ENCODE data around the gene ZDHHC19. TPM values are rescaled to one million over a fixed set of nuclear protein-coding genes. Genes with fewer than 3 reads are reported as not detected.

The ZDHHC19 gene
- polyA plus RNA-seq, 1 donor from 2014 or later, result 3.8 TPM

DNA sequence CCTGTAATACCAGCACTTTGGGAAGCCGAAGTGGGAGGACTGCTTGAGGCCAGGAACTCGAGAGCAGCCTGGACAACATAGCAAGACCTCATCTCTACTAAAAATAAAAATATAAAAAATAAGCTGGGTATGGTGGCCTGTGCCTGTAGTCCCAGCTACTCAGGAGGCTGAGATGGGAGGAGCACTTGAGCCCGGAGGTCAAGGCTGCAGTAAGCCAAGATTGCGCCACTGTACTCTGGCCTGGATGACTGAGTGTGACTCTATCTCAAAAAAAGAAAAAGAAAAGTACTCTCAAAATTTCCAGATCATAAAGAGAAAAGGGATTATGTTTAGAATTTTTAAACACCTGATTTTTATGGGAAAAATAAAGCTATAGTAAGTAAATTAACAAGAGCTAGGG, 29.2 kb upstream of the ZDHHC19 start:
- Histone ChIP-seq H3K9me3 (ENCODE audit: low read length) (no peaks in the 10 kb centered on the region), H2AFZ (ENCODE audit: low read depth, low read length) (no peak overlapping the region), H3K9ac (ENCODE audit: low read length) (no peak overlapping the region), H3F3A (ENCODE audit: insufficient read depth, low read length, poor library complexity, severe bottlenecking) (no peaks in the 10 kb centered on the region), H3K4me3 (ENCODE audit: low read length) (no peak overlapping the region), H3K79me2 (replicated peaks; ENCODE audit: insufficient read depth, low read length) (no peaks in the 10 kb centered on the region), H3K27ac (ENCODE audit: low read length) (no peak overlapping the region), H3K27me3 (ENCODE audit: insufficient read depth, low read depth, low read length) (no peaks in the 10 kb centered on the region), H3K4me2 (ENCODE audit: low read length) (no peak overlapping the region), H3K36me3 (ENCODE audit: insufficient read depth, low read length) (peaks cover 11% of the 10 kb centered on the region), H4K20me1 (ENCODE audit: insufficient read depth) (no peaks in the 10 kb centered on the region), H3K9me2 (ENCODE audit: insufficient read depth, low read length) (no peaks in the 10 kb centered on the region)
- TF ChIP-seq EP300 (conservative IDR thresholded peaks at IDR 0.05; ENCODE audit: poor library complexity, severe bottlenecking) (no peak), TAF1 (IDR thresholded peaks at IDR 0.05; ENCODE audit: low read depth) (no peak), POLR2AphosphoS5 (IDR thresholded peaks at IDR 0.05) (no peak), EZH2 (IDR thresholded peaks at IDR 0.05; ENCODE audit: borderline replicate concordance, insufficient read depth, low read length, poor library complexity, severe bottlenecking) (no peak), SMC3 (conservative IDR thresholded peaks at IDR 0.05; ENCODE audit: poor library complexity) (no peak), RAD21 (conservative IDR thresholded peaks at IDR 0.05) (no peak), MXI1 (conservative IDR thresholded peaks at IDR 0.05; ENCODE audit: poor library complexity, severe bottlenecking) (no peak)
- TF ChIP-seq, protein P1, sequence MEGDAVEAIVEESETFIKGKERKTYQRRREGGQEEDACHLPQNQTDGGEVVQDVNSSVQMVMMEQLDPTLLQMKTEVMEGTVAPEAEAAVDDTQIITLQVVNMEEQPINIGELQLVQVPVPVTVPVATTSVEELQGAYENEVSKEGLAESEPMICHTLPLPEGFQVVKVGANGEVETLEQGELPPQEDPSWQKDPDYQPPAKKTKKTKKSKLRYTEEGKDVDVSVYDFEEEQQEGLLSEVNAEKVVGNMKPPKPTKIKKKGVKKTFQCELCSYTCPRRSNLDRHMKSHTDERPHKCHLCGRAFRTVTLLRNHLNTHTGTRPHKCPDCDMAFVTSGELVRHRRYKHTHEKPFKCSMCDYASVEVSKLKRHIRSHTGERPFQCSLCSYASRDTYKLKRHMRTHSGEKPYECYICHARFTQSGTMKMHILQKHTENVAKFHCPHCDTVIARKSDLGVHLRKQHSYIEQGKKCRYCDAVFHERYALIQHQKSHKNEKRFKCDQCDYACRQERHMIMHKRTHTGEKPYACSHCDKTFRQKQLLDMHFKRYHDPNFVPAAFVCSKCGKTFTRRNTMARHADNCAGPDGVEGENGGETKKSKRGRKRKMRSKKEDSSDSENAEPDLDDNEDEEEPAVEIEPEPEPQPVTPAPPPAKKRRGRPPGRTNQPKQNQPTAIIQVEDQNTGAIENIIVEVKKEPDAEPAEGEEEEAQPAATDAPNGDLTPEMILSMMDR (IDR thresholded peaks at IDR 0.05; ENCODE audit: poor library complexity, severe bottlenecking), result no peak
- TF ChIP-seq, protein P2, sequence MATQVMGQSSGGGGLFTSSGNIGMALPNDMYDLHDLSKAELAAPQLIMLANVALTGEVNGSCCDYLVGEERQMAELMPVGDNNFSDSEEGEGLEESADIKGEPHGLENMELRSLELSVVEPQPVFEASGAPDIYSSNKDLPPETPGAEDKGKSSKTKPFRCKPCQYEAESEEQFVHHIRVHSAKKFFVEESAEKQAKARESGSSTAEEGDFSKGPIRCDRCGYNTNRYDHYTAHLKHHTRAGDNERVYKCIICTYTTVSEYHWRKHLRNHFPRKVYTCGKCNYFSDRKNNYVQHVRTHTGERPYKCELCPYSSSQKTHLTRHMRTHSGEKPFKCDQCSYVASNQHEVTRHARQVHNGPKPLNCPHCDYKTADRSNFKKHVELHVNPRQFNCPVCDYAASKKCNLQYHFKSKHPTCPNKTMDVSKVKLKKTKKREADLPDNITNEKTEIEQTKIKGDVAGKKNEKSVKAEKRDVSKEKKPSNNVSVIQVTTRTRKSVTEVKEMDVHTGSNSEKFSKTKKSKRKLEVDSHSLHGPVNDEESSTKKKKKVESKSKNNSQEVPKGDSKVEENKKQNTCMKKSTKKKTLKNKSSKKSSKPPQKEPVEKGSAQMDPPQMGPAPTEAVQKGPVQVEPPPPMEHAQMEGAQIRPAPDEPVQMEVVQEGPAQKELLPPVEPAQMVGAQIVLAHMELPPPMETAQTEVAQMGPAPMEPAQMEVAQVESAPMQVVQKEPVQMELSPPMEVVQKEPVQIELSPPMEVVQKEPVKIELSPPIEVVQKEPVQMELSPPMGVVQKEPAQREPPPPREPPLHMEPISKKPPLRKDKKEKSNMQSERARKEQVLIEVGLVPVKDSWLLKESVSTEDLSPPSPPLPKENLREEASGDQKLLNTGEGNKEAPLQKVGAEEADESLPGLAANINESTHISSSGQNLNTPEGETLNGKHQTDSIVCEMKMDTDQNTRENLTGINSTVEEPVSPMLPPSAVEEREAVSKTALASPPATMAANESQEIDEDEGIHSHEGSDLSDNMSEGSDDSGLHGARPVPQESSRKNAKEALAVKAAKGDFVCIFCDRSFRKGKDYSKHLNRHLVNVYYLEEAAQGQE (IDR thresholded peaks at IDR 0.05; ENCODE audit: borderline replicate concordance), result no peak

DNA sequence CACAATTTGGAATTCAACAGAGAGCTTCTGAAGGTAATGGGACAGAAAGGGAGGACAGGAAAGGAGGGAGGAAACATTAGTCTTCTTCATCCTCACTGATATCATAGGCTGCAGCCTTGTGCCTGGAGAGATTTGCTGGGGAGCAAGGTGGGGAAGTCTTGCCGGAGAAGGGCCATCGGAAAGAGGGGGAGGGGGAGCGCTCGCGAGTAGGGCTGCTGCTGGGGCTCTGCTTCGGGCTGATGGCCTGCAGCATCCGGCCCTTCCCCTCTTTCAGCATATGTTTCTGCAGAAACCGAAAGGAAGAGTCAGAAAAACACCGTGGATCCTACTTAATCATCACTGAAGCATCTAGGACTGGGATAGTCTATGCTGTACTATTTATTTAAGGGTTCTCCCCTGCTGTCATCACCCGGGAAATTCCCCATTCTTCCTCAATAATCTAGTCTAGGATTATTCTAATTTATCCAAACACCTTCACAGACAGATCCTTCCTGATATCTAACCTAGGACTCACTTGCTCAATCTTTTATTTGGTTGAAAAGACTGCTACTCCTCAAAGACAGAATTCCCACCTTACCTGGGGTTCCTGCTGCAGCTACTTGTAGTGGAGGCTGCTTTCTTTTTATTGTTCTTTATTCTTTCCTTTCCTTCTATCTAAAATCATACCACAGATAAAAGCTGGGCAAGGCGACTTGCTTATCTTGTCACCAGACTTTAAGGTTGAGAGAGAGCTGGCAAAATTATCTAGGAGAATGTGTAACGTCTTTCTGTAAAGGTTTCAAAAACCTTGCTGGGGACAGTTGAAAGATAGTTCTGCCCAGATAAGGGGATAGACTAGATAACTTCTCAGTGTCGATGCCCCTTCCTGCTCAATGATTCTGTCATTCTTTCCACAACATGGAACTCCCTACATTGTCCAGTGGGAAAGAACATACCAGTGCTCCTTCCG, 27.7 kb upstream of the ZDHHC19 start:
- Histone ChIP-seq H3K27ac (ENCODE audit: low read length) (no peak overlapping the region), H3K79me2 (replicated peaks; ENCODE audit: insufficient read depth, low read length) (no peaks in the 10 kb centered on the region), H3K9me2 (ENCODE audit: insufficient read depth, low read length) (no peaks in the 10 kb centered on the region), H4K20me1 (ENCODE audit: insufficient read depth) (no peaks in the 10 kb centered on the region), H2AFZ (ENCODE audit: low read depth, low read length) (no peak overlapping the region), H3K9ac (ENCODE audit: low read length) (no peak overlapping the region), H3K4me3 (ENCODE audit: low read length) (no peak overlapping the region), H3K27me3 (ENCODE audit: insufficient read depth, low read depth, low read length) (no peaks in the 10 kb centered on the region), H3K4me2 (ENCODE audit: low read length) (no peak overlapping the region), H3K9me3 (ENCODE audit: low read length) (no peaks in the 10 kb centered on the region), H3F3A (ENCODE audit: insufficient read depth, low read length, poor library complexity, severe bottlenecking) (no peaks in the 10 kb centered on the region), H3K36me3 (ENCODE audit: insufficient read depth, low read length) (peaks cover 11% of the 10 kb centered on the region)
- TF ChIP-seq, protein P2 (IDR thresholded peaks at IDR 0.05; ENCODE audit: borderline replicate concordance), result no peak
- TF ChIP-seq, protein P1 (IDR thresholded peaks at IDR 0.05; ENCODE audit: poor library complexity, severe bottlenecking), result no peak
- TF ChIP-seq EP300 (conservative IDR thresholded peaks at IDR 0.05; ENCODE audit: poor library complexity, severe bottlenecking) (no peak), POLR2AphosphoS5 (IDR thresholded peaks at IDR 0.05) (no peak), MXI1 (conservative IDR thresholded peaks at IDR 0.05; ENCODE audit: poor library complexity, severe bottlenecking) (no peak), EZH2 (IDR thresholded peaks at IDR 0.05; ENCODE audit: borderline replicate concordance, insufficient read depth, low read length, poor library complexity, severe bottlenecking) (no peak), RAD21 (conservative IDR thresholded peaks at IDR 0.05) (no peak), TAF1 (IDR thresholded peaks at IDR 0.05; ENCODE audit: low read depth) (no peak), SMC3 (conservative IDR thresholded peaks at IDR 0.05; ENCODE audit: poor library complexity) (no peak)
